Skeletal muscle cell (primary cell): Measurements from ENCODE around the gene TAF6.

Source experiments
- DNase-seq: peaks from one replicate; pipeline ENCODE4 v3.0.0-alpha.2; 2010; ENCODE audit warnings: low read depth
- H3K4me3 ChIP-seq: 2 replicates; pipeline ENCODE4 v1.5.1; 2011; ENCODE audit warnings: low read depth, mild to moderate bottlenecking, control low read depth, low read length, moderate library complexity

Gene TAF6

DNA sequence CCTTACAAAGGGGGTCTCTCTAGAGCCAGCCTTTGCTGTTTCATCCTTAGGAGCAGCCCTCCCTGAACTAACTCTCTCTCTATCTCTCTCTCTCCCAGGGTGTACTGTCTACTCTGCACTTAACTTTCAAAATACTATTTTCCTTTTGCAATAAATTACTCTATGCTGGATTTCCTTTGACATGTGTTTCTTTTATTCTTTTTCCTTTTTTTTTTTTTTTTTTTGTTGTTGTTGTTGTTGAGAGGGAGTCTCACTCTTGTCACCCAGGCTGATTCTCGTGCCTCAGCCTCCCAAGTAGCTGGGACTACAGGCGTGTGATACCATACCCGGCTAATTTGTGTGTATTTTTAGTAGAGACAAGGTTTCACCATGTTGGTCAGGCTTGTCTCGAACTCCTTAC, 36.2 kb downstream of the TAF6 start:
- H3K4me3 ChIP-seq: no peak overlapping the region

GRCh38 chr7:100081535-100082102, 37.5 kb downstream of the TAF6 start, which contains the start of gene ZNF3:
Gene ZNF3 (minus strand): TSS chr7:100081723. CDS start chr7:100077357, 4,366 bp downstream.
- peak within 1 kb of the TSS; percentile 95 for H3K4me3 ChIP-seq
- DNase-seq: peak; percentile 97

More for the DNA sequence above, 36.2 kb downstream of the TAF6 start:
- no peak for DNase-seq

- H3K4me3 ChIP-seq: peak overlapping the region; percentile 95
- DNase-seq: no peak
Measured at GRCh38 chr7:100080907-100081534, 38.1 kb downstream of the TAF6 start.

- no peak overlapping the region for H3K4me3 ChIP-seq
- DNase-seq: no peak
Measured at GRCh38 chr7:100079024-100079560, 40.1 kb downstream of the TAF6 start.

- no peak overlapping the region for H3K4me3 ChIP-seq
- no peak for DNase-seq
Measured at GRCh38 chr7:100077205-100077604, 42.0 kb downstream of the TAF6 start.

GRCh38 chr7:100075418-100075817, 43.7 kb downstream of the TAF6 start:
- DNase-seq: no peak
- no peak overlapping the region for H3K4me3 ChIP-seq

- DNase-seq: no peak
- no peak overlapping the region for H3K4me3 ChIP-seq
Measured at GRCh38 chr7:100074841-100075240, 44.3 kb downstream of the TAF6 start.

- no peak overlapping the region for H3K4me3 ChIP-seq
- no peak for DNase-seq
Measured at GRCh38 chr7:100072462-100072861, 46.7 kb downstream of the TAF6 start.

DNA sequence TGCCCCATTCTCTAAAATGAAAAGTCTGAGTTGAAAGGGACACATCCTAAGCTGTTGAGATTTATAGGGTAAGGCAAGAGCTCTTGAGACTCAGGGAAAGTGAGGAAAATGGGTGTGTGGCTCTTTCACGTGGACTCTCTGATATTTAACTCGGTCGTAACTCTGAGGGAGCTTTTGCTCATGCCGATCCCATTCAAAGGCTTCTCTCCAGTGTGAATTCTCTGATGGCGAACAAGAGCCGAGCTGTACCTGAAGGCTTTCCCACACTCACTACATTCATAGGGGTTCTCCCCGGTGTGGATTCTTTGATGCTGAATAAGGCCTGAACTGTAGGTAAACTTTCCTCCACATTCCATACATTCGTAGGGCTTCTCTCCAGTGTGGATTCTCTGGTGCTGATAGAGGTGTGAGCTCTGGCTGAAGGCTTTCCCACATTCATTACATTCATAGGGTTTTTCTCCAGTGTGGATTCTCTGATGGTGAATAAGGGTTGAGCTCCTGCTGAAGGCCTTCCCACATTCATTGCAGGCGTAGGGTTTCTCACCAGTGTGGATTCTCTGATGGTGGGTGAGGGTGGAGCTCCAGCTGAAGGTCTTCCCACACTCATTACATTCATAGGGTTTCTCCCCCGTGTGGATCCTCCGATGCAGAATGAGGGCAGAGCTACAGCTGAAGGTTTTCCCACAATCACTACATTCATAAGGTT, 48.0 kb downstream of the TAF6 start:
- DNase-seq: no peak
- no peak overlapping the region for H3K4me3 ChIP-seq

DNA sequence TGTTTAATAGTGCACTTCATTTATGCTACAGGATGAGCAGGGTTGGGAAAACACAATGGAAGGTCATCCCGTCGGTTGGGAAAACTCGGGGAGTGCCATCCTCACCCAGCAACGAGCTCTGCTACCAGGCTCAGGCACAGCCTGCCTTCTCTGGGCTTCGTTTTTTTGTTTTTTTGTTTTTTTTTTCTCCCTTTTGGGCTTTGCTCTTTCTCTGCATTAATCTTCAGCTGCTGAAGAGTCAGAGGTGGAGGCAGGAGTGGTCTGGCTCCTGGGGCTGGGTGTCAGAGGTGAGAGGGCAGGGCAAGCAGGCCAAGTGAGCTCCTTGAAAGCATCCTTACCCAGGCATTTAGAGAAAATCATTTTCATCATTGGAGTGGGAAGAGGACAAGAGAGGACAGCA, 49.2 kb downstream of the TAF6 start:
- H3K4me3 ChIP-seq: no peak overlapping the region

DNA sequence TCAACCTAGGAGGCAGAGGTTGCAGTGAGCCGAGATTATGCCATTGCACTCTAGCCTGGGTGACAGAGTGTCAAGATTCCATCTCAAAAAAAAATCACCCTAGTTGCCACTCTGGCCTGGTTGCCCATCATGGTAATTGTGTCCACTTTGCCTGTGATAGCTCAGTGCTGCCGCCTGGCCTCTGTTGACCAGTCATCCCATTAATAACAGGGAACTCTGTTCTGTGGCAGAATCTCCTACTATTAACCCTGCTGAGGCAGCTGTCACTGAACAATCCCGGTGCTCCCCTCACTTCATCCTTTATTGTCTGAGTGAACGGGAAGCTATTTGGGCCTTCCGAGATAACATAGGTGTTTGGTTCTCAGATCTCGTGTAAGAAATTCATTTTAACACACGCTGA, 52.2 kb downstream of the TAF6 start:
- H3K4me3 ChIP-seq: no peak overlapping the region
- DNase-seq: no peak

More for the DNA sequence above, 49.2 kb downstream of the TAF6 start:
- DNase-seq: no peak

- peak; percentile 36 for DNase-seq
- H3K4me3 ChIP-seq: no peak overlapping the region
Measured at GRCh38 chr7:100065452-100066186, 53.5 kb downstream of the TAF6 start.

GRCh38 chr7:100064162-100064561, 55.0 kb downstream of the TAF6 start:
- no peak overlapping the region for H3K4me3 ChIP-seq
- no peak for DNase-seq

- H3K4me3 ChIP-seq: no peak overlapping the region
- no peak for DNase-seq
Measured at GRCh38 chr7:100063376-100063775, 55.8 kb downstream of the TAF6 start.

GRCh38 chr7:100061518-100062193, 57.5 kb downstream of the TAF6 start:
- DNase-seq: no peak

DNA sequence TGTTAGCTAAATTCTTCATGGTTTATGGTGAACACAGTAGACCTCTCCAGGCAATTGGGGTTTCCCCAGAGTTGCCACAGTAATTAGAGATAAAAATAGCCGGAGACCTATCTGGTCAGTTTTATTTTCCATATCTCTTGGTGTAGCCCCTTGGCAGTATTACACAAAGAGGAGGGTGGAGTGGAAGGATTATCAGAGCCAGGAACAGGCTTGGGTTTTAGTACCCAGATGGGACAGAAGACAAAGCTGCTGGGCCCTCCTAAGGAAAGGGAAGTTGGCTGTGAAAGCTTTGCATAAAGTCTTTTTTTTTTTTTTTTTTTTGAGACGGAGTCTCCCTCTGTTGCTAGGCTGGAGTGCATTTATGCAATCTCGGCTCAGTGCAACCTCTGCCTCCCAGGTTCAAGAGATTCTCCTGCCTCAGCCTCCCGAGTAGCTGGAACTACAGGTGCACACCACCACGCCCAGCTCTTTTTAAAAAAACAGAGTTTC, 59.9 kb downstream of the TAF6 start:
- no peak overlapping the region for H3K4me3 ChIP-seq

More at GRCh38 chr7:100061518-100062193, 57.5 kb downstream of the TAF6 start:
- no peak overlapping the region for H3K4me3 ChIP-seq

More for the DNA sequence above, 59.9 kb downstream of the TAF6 start:
- DNase-seq: no peak
